Left ventricle myocardium superior (tissue), 1 donor: ENCODE data around the gene LNP1. TPM values are rescaled to one million over a fixed set of nuclear protein-coding genes. Genes with fewer than 3 reads are reported as not detected.
A peak's percentile ranks its signal among the peaks of the same experiment; 100 is the strongest.

ENCODE experiments used
- ATAC-seq: fragments of 200-7000 bp; cut with Tn5 transposase; one replicate; pipeline ENCODE4 v1.9.1; 2020; ENCODE audit warnings: mild to moderate bottlenecking, moderate library complexity
- DNase-seq: peaks from one replicate; pipeline ENCODE4 v3.0.0-alpha.2; 2020
- intact Hi-C: fragments of 100-400 bp; cut with micrococcal nuclease; formaldehyde crosslinking; loops from one replicate; pipeline ENCODE4 v1.11.0; 2022
- total RNA-seq: library from RNA; stranded (reverse); fragmentation: NEBNext Ultra II Directional; extraction: Animal tissue kit (Norgen Biotek cat#: 25700); gene quantifications from one replicate; pipeline ENCODE4 v1.2.1, GENCODE V29; 2021
- donor health status: DM: no; HTN: yes; CAD: no; lungs with severe emphysema.

LNP1 gene
- total RNA-seq, 1 donor from 2014 or later, result 2.8 TPM

GRCh38 chr3:100395679-100396431 is 5.5 kb upstream of the LNP1 start:
- intact Hi-C loops, result no loop called here
- ATAC-seq (no peak), DNase-seq (no peak)

GRCh38 chr3:100396967-100397366 is 4.4 kb upstream of the LNP1 start:
- DNase-seq (no peak), ATAC-seq (no peak)
- intact Hi-C loops, result no loop called here

DNA sequence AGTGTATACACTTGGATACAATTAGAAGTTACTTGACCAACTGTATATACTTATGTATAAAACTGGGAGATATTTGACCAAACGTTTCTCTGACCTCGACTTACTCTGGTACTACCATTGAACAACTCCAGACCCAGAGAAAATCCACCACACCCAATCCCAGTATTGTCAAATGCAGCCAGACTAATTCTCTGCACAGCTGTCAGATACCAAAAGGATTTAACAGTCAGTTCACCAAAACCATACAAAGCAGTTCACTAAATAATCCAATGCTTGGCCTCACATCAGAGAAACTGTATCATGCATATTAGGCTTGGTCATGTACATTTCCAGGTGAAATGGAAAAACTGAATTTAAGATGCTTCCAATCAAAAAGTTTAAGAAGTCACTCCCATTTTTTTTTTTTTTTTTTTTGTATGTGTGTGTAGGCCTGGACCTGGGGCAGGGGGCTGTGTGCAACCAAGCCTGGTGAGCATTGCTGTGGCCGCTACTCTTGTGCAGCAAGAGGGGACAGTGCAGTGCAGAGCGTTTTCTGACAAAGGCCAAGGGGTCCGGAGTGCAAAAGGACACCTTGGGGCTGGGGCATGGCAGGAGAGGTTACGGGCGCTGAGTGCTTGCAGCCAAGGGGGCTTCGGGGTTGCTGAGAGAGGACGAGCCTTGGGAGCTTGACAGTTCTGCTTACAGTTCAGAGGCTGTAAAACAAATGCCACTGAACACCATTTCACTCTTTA is 1.8 kb upstream of the LNP1 start:
- intact Hi-C loops, result no loop called here
- ATAC-seq, result no peak

DNA sequence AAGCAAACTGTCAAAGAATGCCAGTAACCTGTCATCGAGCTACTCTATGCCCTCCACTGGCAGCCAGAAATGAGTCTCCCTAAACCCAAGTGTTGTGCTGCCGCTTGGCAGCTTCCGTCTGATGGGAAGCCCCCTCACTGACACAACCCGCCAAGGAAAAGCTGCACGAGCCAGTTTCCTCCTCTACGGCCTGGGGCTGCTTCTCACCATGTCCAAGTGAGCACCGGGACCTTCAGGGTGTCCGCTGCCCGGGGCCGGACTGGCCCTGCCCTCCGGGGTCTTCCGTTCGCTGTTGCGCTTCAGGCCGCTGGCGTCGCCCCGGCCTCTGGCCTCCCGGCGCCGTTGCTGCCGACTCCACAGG is 940 bp upstream of the LNP1 start:
- intact Hi-C loops, result no loop called here
- DNase-seq (no peak), ATAC-seq (peak; percentile 4)

More for the DNA sequence above, 1.8 kb upstream of the LNP1 start:
- no peak for DNase-seq

DNA sequence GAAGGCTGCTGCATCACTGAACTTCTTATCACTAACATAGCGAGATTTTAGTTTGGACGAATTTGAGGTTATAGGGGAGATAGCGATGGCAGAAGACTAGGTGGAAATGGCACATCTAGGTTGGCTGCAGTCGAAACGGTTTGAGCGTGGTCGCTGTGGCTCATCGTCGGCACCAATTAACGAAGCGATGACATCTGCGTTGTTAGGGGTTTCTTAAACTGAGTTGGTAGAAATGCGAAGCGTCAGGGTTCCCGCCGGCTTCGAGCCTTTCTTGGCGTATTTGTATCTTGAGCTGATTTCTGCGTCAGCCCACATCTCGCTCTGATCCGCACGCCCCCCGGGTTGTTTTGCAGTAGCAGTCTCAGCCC is 319 bp downstream of the LNP1 start:
- DNase-seq, result peak; percentile 51

GRCh38 chr3:100402256-100402655 is 917 bp downstream of the LNP1 start:
- ATAC-seq (no peak), DNase-seq (no peak)
- intact Hi-C loops, result no loop called here

More for the DNA sequence above, 319 bp downstream of the LNP1 start:
- intact Hi-C loops, result no loop called here
- ATAC-seq, result peak; percentile 7

DNA sequence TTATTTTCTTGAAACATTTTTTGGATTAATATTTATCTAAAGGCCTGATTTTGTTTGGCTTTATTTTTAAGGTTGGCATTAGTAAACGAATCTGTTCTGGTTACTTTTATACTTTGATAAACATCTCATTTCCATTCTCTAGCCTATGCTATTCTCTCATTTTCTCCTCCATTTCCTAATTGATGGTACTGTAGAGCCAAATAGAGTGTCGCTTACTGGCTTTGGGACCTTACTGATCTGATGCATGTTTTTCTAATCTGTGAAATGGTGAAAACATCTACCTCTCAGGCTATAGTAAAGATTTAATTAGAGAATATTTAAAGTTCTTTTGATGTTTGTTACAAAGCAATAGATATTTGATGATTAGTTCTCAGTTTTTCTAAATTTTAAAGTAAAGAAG is 1.6 kb downstream of the LNP1 start:
- DNase-seq, result no peak
- intact Hi-C loops, result no loop called here
- no peak for ATAC-seq

GRCh38 chr3:100403362-100404249 is 2.3 kb downstream of the LNP1 start:
- intact Hi-C loops, result no loop called here
- DNase-seq (no peak), ATAC-seq (no peak)

DNA sequence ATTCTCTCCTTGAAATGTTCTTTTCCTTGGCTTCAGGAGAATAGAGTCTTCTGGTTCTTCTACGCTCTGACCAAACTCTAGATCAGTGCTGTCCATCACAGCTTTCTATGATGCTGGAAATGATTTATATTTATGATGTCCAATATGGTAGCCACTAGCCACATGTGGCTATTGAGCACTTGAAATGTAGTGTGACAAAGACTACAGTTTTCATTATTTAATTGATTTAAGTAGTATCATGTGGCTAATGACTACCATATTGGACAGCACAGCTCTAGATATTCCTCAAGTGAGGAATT is 2.9 kb downstream of the LNP1 start:
- DNase-seq (no peak), ATAC-seq (no peak)
- intact Hi-C loops, result no loop called here

GRCh38 chr3:100407164-100407563 is 5.8 kb downstream of the LNP1 start:
- ATAC-seq (no peak), DNase-seq (no peak)
- intact Hi-C loops, result no loop called here

- DNase-seq (no peak), ATAC-seq (no peak)
- intact Hi-C loops, result no loop called here
These were observed 6.7 kb downstream of the LNP1 start for GRCh38 chr3:100407977-100408532.

DNA sequence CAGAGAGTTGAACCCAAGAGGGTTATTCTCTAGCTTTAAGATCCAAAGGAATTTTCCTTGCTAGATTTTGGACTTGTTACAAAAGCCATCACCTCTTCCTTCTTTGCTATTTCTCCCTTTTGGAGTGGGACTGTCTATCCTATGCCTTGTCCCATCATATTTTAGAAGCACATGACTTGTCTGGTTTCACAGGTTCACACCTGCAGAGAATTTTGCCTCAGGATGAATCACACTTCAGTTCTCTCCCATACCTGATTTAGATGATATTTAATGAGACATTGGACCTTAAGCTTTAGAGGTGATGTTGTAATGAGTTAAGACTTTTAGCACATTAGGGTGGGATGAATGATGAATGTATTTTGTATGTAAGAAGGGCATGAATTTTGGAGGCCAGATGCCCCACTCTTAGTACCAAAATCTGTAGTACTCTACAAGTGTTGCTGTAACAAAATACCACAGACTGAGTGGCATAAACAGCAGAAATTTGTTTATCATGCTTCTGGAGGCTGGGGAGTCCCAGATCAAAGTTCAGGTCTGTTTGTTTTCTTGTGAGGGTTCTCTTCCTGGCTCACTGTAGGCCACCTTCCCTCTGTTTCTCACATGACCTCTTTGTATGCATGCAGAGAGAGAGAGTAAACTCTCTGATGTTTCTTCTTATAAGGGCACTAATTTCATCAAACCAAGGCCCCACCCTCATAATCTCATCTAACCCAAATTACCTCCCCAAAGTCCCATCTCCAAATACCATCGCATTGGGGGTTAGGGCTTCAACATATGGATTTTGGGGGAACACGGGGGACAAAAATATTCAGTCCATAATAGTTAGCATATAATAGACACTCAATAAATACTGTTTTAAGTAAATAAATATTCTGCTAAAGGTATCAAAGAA is 10.0 kb downstream of the LNP1 start:
- ATAC-seq (no peak), DNase-seq (no peak)
- intact Hi-C loops, result no loop called here

- peak; percentile 77 for ATAC-seq
- intact Hi-C loops, result no loop called here
- DNase-seq, result no peak
These were observed 11.7 kb downstream of the LNP1 start for GRCh38 chr3:100412912-100413590.

DNA sequence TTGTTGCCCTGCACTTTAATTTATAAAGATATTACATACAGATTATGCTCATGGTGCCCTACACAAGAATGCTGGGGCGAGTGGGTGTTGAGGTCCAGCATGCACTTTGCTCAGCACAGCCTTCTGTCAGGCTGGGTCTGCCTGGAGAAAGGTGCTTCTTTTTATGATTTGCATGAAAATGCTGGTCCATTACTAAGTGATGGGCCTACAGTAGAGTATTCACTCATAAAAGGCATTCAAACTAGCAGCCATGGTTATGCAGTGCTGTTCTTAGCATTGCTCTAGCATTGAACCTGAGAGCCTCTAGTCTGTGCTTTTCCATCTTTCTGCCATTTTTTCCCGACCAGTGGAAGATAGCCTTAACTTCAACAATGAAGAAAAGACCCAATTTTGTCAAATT is 12.3 kb downstream of the LNP1 start:
- intact Hi-C loops, result no loop called here

GRCh38 chr3:100416176-100416575 is 14.8 kb downstream of the LNP1 start:
- no peak for ATAC-seq
- intact Hi-C loops, result no loop called here
- DNase-seq, result no peak

More for the DNA sequence above, 12.3 kb downstream of the LNP1 start:
- no peak for ATAC-seq
- no peak for DNase-seq

DNA sequence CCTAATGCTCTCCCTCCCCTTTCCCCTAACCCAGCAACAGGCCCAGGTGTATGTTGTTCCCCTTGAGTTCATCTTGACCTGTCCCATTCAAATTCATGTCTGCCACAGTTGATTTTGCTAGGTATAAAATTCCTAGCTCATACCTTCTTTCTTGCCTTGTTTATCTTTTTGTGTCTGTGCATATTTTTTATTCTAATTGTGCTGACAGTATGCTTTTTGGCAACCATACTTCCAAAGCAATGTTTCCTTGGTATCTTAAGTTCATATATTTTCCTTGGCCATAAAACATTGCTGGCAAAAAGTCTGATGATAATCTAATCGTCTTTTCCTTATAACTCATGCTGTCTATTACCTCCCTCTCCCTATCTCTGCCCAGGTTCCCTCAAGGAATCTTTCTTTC is 15.5 kb downstream of the LNP1 start:
- intact Hi-C loops, result no loop called here
- no peak for DNase-seq
- ATAC-seq, result no peak

GRCh38 chr3:100419406-100419805 is 18.1 kb downstream of the LNP1 start:
- no peak for ATAC-seq
- DNase-seq, result no peak
- intact Hi-C loops, result no loop called here

- ATAC-seq (no peak), DNase-seq (no peak)
- intact Hi-C loops, result no loop called here
These were observed 19.5 kb downstream of the LNP1 start for GRCh38 chr3:100420885-100421284.
